HepG2 (cell line): ENCODE results near the gene ANKHD1. TPM values are rescaled to one million over a fixed set of nuclear protein-coding genes. Genes with fewer than 3 reads are reported as not detected.

Experiments
- AHR ChIP-seq: IDR thresholded peaks from 2 replicates; pipeline ENCODE4 v1.6.1; 2018; ENCODE audit warnings: missing genetic modification reagents, missing compliant biosample characterization
- FOXC1 ChIP-seq: sonication (generic); formaldehyde crosslinking; IDR thresholded peaks from 2 replicates; pipeline ENCODE4 v1.8.0; 2022; ENCODE audit warnings: mild to moderate bottlenecking, missing genetic modification reagents, borderline replicate concordance
- GLI4 ChIP-seq: sonication (generic); formaldehyde crosslinking; IDR thresholded peaks from 2 replicates; pipeline ENCODE4 v1.5.1; 2020; ENCODE audit warnings: missing genetic modification reagents, mild to moderate bottlenecking, moderate library complexity, borderline replicate concordance
- KDM5B ChIP-seq: sonication (generic); formaldehyde crosslinking; IDR thresholded peaks from 2 replicates; pipeline ENCODE4 v1.4.0; 2020; ENCODE audit warnings: missing genetic modification reagents, mild to moderate bottlenecking, borderline replicate concordance
- NFYB ChIP-seq: sonication (generic); formaldehyde crosslinking; IDR thresholded peaks from 2 replicates; pipeline ENCODE4 v1.4.0; 2020; ENCODE audit warnings: missing genetic modification reagents
- NRL ChIP-seq: sonication (generic); formaldehyde crosslinking; IDR thresholded peaks from 2 replicates; pipeline ENCODE4 v1.5.0; 2020; ENCODE audit warnings: missing genetic modification reagents, mild to moderate bottlenecking, moderate library complexity, borderline replicate concordance
- POLR2AphosphoS2 ChIP-seq: IDR thresholded peaks from 2 replicates; pipeline ENCODE4 v1.6.1; 2011; ENCODE audit warnings: low read depth, low read length, improper control_type of control experiment
- RXRA ChIP-seq: sonication (generic); formaldehyde crosslinking; IDR thresholded peaks from 2 replicates; pipeline ENCODE4 v1.5.1; 2020; ENCODE audit warnings: missing genetic modification reagents
- SALL1 ChIP-seq: sonication (generic); formaldehyde crosslinking; IDR thresholded peaks from 2 replicates; pipeline ENCODE4 v1.8.0; 2022; ENCODE audit warnings: mild to moderate bottlenecking, missing genetic modification reagents
- SNRNP70 ChIP-seq: fragments of 200-400 bp; formaldehyde crosslinking; IDR thresholded peaks from 2 replicates; pipeline ENCODE4 v1.6.1; 2017; ENCODE audit warnings: mild to moderate bottlenecking, low read depth, low read length, moderate library complexity
- STAG1 ChIP-seq: sonication (generic); formaldehyde crosslinking; IDR thresholded peaks from 2 replicates; pipeline ENCODE4 v1.4.0; 2020; ENCODE audit warnings: missing genetic modification reagents
- TBL1XR1 ChIP-seq: fragments of 150-350 bp; IDR thresholded peaks from 2 replicates; pipeline ENCODE4 v1.6.1; 2014; ENCODE audit warnings: borderline replicate concordance, low read length; ENCODE audit not compliant: partially characterized antibody
- YEATS4 ChIP-seq: sonication (generic); formaldehyde crosslinking; IDR thresholded peaks from 2 replicates; pipeline ENCODE4 v1.4.0; 2020; ENCODE audit warnings: missing genetic modification reagents, borderline replicate concordance
- ZNF124 ChIP-seq: sonication (generic); formaldehyde crosslinking; IDR thresholded peaks from 2 replicates; pipeline ENCODE4 v1.4.0; 2020; ENCODE audit warnings: missing genetic modification reagents
- ZNF263 ChIP-seq: sonication (generic); formaldehyde crosslinking; IDR thresholded peaks from 2 replicates; pipeline ENCODE4 v1.4.0; 2020; ENCODE audit warnings: missing genetic modification reagents
- ZNF430 ChIP-seq: sonication (generic); formaldehyde crosslinking; IDR thresholded peaks from 2 replicates; pipeline ENCODE4 v1.9.0; 2021; ENCODE audit warnings: mild to moderate bottlenecking, missing genetic modification reagents
- ZNF549 ChIP-seq: sonication (generic); formaldehyde crosslinking; IDR thresholded peaks from 2 replicates; pipeline ENCODE4 v1.5.0; 2020; ENCODE audit warnings: missing genetic modification reagents
- ZNF598 ChIP-seq: sonication (generic); formaldehyde crosslinking; IDR thresholded peaks from 2 replicates; pipeline ENCODE4 v1.5.1; 2020; ENCODE audit warnings: mild to moderate bottlenecking, missing genetic modification reagents, borderline replicate concordance
- polyA plus RNA-seq, 8 experiments: library from polyadenylated mRNA; depleted of rRNA in 3 of 8; stranded (reverse) in 7 of 8; unstranded in 1 of 8; fragments of >200 nt; fragmentation: Illumina TruSeq in 4 of 8; extraction: Trizol in 4 of 8; gene quantifications; 2 replicates each; pipeline versions ENCODE4 v1.2.1 to v1.2.3, GENCODE V29; 2011 to 2016; ENCODE audit warnings: low read depth in 4 of 8, missing spikeins in 1 of 8, mixed read lengths in 1 of 8; ENCODE audit not compliant: insufficient read depth in 1 of 8
- total RNA-seq, 5 experiments: library from RNA; depleted of rRNA; stranded (reverse); fragments of >200 nt; fragmentation: Illumina TruSeq; extraction: Trizol; gene quantifications; 2 replicates each; pipeline ENCODE4 v1.2.3, GENCODE V29; 2016; ENCODE audit warnings: low read depth in 1 of 5
- TF ChIP-seq, protein P1 (sequence below): sonication (generic); formaldehyde crosslinking; IDR thresholded peaks from 2 replicates; pipeline ENCODE4 v1.5.0; 2020; ENCODE audit warnings: mild to moderate bottlenecking, missing genetic modification reagents
- TF ChIP-seq, protein P2 (sequence below): sonication (generic); formaldehyde crosslinking; IDR thresholded peaks from 2 replicates; pipeline ENCODE4 v1.4.0; 2020; ENCODE audit warnings: mild to moderate bottlenecking, missing genetic modification reagents
- TF ChIP-seq, protein P3 (sequence below): sonication (generic); formaldehyde crosslinking; IDR thresholded peaks from 2 replicates; pipeline ENCODE4 v1.8.0; 2022; ENCODE audit warnings: mild to moderate bottlenecking, missing genetic modification reagents, moderate library complexity
- TF ChIP-seq, protein P4 (sequence below): IDR thresholded peaks from 2 replicates; pipeline ENCODE4 v1.6.1; 2018; ENCODE audit warnings: missing genetic modification reagents

The ANKHD1 gene
- total and polyA plus RNA-seq, 2 of the 13 experiments (the other 11 are each of a cell fraction or from before 2014, with no cell fraction given): 69.9 to 82.0 TPM

DNA sequence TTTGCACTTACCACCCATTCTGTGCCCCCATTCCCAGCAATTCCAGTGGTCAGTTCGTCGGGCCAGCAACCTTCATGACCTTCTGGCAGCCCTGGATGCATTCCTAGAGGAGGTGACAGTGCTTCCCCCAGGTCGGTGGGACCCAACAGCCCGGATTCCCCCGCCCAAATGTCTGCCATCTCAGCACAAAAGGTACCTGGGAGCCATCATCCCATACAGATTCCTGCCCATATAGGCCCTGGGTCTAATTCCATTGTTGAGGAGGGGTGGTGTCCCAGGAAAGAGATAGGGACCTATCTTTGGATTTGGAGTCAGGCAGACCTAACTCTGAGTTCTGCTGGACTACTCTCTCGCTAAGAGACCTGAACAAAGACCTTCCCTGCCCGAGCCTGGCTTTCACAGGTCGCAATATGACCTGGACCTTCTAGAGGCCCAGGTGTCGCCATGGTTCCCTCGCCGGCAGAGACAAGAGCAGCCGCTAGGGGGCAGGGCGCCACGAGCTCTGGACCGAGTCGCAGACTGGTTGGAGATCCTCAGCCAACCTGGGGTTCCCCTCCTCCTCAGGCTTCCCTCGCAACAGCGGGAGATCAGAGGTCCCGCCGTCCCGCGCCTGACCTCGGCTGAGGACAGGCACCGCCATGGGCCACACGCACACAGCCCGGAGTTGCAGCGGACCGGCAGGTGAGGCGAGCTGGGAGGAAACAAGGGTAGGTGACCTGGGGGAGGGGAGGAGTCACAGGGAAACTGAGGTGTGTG is 38.6 kb upstream of the ANKHD1 start (continued):
- TF ChIP-seq, protein P1, sequence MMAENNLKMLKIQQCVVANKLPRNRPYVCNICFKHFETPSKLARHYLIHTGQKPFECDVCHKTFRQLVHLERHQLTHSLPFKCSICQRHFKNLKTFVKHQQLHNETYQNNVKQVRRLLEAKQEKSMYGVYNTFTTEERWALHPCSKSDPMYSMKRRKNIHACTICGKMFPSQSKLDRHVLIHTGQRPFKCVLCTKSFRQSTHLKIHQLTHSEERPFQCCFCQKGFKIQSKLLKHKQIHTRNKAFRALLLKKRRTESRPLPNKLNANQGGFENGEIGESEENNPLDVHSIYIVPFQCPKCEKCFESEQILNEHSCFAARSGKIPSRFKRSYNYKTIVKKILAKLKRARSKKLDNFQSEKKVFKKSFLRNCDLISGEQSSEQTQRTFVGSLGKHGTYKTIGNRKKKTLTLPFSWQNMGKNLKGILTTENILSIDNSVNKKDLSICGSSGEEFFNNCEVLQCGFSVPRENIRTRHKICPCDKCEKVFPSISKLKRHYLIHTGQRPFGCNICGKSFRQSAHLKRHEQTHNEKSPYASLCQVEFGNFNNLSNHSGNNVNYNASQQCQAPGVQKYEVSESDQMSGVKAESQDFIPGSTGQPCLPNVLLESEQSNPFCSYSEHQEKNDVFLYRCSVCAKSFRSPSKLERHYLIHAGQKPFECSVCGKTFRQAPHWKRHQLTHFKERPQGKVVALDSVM (CRISPR knock-in tag): no peak
- TF ChIP-seq ZNF549 (CRISPR knock-in tag): no peak
- TF ChIP-seq POLR2AphosphoS2: no peak
- TF ChIP-seq TBL1XR1: no peak
- TF ChIP-seq ZNF598 (CRISPR knock-in tag): no peak
- TF ChIP-seq, protein P2, sequence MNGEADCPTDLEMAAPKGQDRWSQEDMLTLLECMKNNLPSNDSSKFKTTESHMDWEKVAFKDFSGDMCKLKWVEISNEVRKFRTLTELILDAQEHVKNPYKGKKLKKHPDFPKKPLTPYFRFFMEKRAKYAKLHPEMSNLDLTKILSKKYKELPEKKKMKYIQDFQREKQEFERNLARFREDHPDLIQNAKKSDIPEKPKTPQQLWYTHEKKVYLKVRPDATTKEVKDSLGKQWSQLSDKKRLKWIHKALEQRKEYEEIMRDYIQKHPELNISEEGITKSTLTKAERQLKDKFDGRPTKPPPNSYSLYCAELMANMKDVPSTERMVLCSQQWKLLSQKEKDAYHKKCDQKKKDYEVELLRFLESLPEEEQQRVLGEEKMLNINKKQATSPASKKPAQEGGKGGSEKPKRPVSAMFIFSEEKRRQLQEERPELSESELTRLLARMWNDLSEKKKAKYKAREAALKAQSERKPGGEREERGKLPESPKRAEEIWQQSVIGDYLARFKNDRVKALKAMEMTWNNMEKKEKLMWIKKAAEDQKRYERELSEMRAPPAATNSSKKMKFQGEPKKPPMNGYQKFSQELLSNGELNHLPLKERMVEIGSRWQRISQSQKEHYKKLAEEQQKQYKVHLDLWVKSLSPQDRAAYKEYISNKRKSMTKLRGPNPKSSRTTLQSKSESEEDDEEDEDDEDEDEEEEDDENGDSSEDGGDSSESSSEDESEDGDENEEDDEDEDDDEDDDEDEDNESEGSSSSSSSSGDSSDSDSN: peak; percentile 87
- TF ChIP-seq RXRA (CRISPR knock-in tag): peak; percentile 99
- TF ChIP-seq ZNF430 (CRISPR knock-in tag): no peak
- TF ChIP-seq ZNF124 (CRISPR knock-in tag): 0 out of 2 replicates have a peak, but pooled peaks have one; percentile 31
- no peak for TF ChIP-seq GLI4
- no peak for TF ChIP-seq AHR (CRISPR knock-in tag)
- no peak for TF ChIP-seq YEATS4
- no peak for TF ChIP-seq SNRNP70
- peak; percentile 86 for TF ChIP-seq STAG1 (CRISPR knock-in tag)
- no peak for TF ChIP-seq NFYB
- no peak for TF ChIP-seq FOXC1
- TF ChIP-seq, protein P3, sequence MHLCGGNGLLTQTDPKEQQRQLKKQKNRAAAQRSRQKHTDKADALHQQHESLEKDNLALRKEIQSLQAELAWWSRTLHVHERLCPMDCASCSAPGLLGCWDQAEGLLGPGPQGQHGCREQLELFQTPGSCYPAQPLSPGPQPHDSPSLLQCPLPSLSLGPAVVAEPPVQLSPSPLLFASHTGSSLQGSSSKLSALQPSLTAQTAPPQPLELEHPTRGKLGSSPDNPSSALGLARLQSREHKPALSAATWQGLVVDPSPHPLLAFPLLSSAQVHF (CRISPR knock-in tag): no peak
- peak; percentile 23; the same call in 1 of the 2 replicates for TF ChIP-seq KDM5B
- 0 out of 2 replicates have a peak, but pooled peaks have one; percentile 36 for TF ChIP-seq NRL (CRISPR knock-in tag)
- TF ChIP-seq SALL1 (CRISPR knock-in tag): peak; percentile 77
- TF ChIP-seq ZNF263 (CRISPR knock-in tag): peak; percentile 63; the same call in 1 of the 2 replicates
- TF ChIP-seq, protein P4, sequence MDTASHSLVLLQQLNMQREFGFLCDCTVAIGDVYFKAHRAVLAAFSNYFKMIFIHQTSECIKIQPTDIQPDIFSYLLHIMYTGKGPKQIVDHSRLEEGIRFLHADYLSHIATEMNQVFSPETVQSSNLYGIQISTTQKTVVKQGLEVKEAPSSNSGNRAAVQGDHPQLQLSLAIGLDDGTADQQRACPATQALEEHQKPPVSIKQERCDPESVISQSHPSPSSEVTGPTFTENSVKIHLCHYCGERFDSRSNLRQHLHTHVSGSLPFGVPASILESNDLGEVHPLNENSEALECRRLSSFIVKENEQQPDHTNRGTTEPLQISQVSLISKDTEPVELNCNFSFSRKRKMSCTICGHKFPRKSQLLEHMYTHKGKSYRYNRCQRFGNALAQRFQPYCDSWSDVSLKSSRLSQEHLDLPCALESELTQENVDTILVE (CRISPR knock-in tag): no peak
